Stomach (tissue), 9 donors: Measurements from ENCODE around the gene ZNF428. TPM values are rescaled to one million over a fixed set of nuclear protein-coding genes. Genes with fewer than 3 reads are reported as not detected.

Experiments used
- DNase-seq, 2 donors: peaks; one replicate each; pipeline versions ENCODE4 v3.0.0 to v3.0.0-alpha.2; 2013 to 2019
- H3K27ac ChIP-seq, 5 donors: fragments of 200-600 bp in 4 of 5; sonication (generic) in 4 of 5; one replicate each; pipeline ENCODE4 v1.5.1; 2013 to 2019; ENCODE audit warnings: mild to moderate bottlenecking in 1 of 5, moderate library complexity in 1 of 5
- H3K27me3 ChIP-seq, 3 donors: fragments of 200-600 bp; sonication (generic); one replicate each; pipeline ENCODE4 v1.5.1; 2017 to 2019; ENCODE audit warnings: mixed run types in 1 of 3
- H3K36me3 ChIP-seq, 4 donors: fragments of 200-600 bp; sonication (generic); 1 replicate in 3 of 4; 2 replicates in 1 of 4; pipeline ENCODE4 v1.5.1; 2016 to 2019
- H3K4me1 ChIP-seq, 4 donors: fragments of 200-600 bp; sonication (generic); one replicate each; pipeline ENCODE4 v1.5.1; 2016 to 2019
- H3K4me3 ChIP-seq, 4 donors: fragments of 200-600 bp; sonication (generic) in 3 of 4; one replicate each; pipeline ENCODE4 v1.5.1; 2016 to 2019; ENCODE audit warnings: mild to moderate bottlenecking in 1 of 4
- H3K9me3 ChIP-seq, 4 donors: fragments of 200-600 bp; sonication (generic); one replicate each; pipeline ENCODE4 v1.5.1; 2016 to 2019
- EP300 ChIP-seq: sonication (generic); formaldehyde crosslinking; IDR thresholded peaks from one replicate; pipeline ENCODE4 v1.6.1; 2017; ENCODE audit warnings: antibody characterized with exemption
- POLR2A ChIP-seq, 4 donors: fragments of 450-650 bp; IDR thresholded peaks; one replicate each; pipeline ENCODE4 v1.6.1; 2016; ENCODE audit warnings: antibody characterized with exemption in 4 of 4, control low read depth in 2 of 4, mild to moderate bottlenecking in 1 of 4, moderate library complexity in 1 of 4
- POLR2AphosphoS5 ChIP-seq, 3 donors: sonication (generic); formaldehyde crosslinking; IDR thresholded peaks; one replicate each; pipeline ENCODE4 v1.6.1; 2016; ENCODE audit warnings: antibody characterized with exemption in 3 of 3
- WGBS, 5 donors: extraction: QIAGEN DNeasy Blood & Tissue Kit in 3 of 5; methylation state at CpG; one replicate each; pipeline versions ENCODE4 v1.1.5 to v1.1.7; 2013 to 2018; 5-methylcytosine and 5-hydroxymethylcytosine counted together
- intact Hi-C: fragments of 100-400 bp; cut with DNase I; formaldehyde crosslinking; loops from one replicate; pipeline ENCODE4 v1.15.1; 2023; ENCODE audit warnings: low total_unique reads
- polyA plus RNA-seq, 3 donors: library from polyadenylated mRNA; stranded (reverse); fragments of 200-250 nt; gene quantifications; one replicate each; pipeline ENCODE4 v1.2.3, GENCODE V29; 2013
- total RNA-seq, 5 donors: library from RNA; depleted of rRNA; stranded (reverse); fragments of >200 nt; gene quantifications; one replicate each; pipeline versions ENCODE4 v1.1.0 to v1.2.3, GENCODE V29; 2014 to 2016
- TF ChIP-seq, protein P1 (sequence below), 7 experiments: fragments of 450-650 bp in 4 of 7; fragments of 200-600 bp in 3 of 7; sonication (generic) in 3 of 7; IDR thresholded peaks; one replicate each; pipeline ENCODE4 v1.5.1; 2016 to 2019; ENCODE audit warnings: antibody characterized with exemption in 7 of 7, control low read depth in 2 of 7, mild to moderate bottlenecking in 1 of 7
- donor health status: healthy with polysubstance abuse.
- donor health status: Bipolar disorder and iron deficiency.
- donor health status: healthy.

Gene ZNF428
- total and polyA plus RNA-seq, 8 donors: 7.8 to 72.7 (median 25.5) TPM

DNA sequence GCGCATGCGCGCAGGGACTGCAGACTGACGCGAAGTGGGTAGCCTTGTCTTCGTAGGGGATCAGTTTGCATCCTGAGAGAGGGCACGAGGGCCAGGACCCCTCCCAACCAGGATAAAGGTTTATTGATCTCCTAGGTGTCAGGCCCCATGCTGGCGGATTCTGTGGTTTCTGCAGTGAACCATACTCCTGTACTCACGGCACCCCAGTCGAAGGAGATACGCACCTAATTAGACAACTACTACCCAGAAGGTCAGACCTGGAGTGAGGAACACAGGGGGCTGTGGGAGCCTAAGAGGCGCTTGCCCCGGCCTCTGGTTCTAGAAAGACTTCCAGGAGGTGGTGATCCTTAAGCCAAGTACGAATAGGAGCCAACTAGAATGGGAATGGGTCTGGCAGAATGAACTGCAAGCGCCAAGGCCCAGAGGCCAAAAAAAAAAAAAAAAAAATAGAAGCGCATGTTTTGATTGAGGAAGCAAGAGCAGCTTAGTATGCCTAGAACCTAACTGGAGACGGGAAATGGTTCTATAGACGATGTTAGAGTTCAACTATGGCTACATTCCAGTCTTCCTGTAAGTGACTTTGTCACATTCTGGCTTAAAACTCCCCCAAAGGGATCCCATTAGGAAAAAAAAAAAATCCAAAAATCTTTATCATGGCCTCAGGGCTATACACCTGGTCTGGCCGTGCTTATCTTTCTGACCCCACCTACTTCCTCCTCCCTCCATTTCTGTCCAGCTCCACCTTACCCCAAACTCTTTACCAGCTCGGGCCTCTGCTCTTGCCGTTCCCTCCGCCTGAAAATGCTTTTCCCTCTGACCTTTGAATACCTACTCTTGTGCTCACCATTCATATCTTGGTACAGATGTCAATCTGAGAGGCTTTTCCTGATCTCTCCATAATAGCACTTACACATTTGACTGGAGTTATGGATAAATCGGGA, 902 bp upstream of the ZNF428 start:
- Histone ChIP-seq H3K27ac (peak overlapping the region; percentile 86 to 96 (median 95)), H3K4me3 (peak overlapping the region; percentile 71 to 80 (median 76)), H3K36me3 (no peaks in the 10 kb centered on the region), H3K27me3 (no peaks in the 10 kb centered on the region), H3K4me1 (peaks cover 0 to 39% (median 27%) of the 10 kb centered on the region in 4 donors), H3K9me3 (no peaks in the 10 kb centered on the region)
- no peak for TF ChIP-seq POLR2A (IDR thresholded peaks at IDR 0.05)
- 33 to 51% (median 36%) methylated on average over 15 to 23 of the region's 23 CpGs for WGBS, 5 donors
- DNase-seq: no peak
- intact Hi-C loops: no loop called here

DNA sequence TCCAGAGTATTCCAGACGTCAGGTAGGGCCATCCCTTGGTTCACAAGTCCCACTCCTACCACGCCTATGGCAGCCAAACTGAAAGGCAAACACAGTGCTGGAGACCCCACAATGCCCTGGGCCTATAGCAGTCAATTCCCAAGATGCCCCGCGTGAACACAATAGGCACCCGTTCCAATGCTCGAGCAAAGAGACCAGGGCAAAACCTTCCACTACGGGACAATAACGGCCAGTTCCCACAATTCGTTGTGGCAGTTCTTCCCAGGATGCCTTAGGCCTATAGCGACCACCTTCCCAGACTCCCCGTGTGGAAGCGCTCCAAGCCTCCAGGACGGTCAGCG, 538 bp downstream of the ZNF428 start:
- H3K36me3 ChIP-seq: peaks cover 2 to 7% (median 4%) of the 10 kb centered on the region in 4 donors
- H3K27ac ChIP-seq: peak overlapping the region; percentile 86 to 96 (median 95)
- WGBS, 5 donors: 0 to 1% (median 0%) methylated on average over 12 to 14 of the region's 14 CpGs
- H3K4me3 ChIP-seq: peak overlapping the region; percentile 71 to 80 (median 76)
- TF ChIP-seq POLR2A (IDR thresholded peaks at IDR 0.05): no peak
- TF ChIP-seq EP300: no peak
- no peak for TF ChIP-seq POLR2AphosphoS5 (IDR thresholded peaks at IDR 0.05)
- TF ChIP-seq, protein P1, sequence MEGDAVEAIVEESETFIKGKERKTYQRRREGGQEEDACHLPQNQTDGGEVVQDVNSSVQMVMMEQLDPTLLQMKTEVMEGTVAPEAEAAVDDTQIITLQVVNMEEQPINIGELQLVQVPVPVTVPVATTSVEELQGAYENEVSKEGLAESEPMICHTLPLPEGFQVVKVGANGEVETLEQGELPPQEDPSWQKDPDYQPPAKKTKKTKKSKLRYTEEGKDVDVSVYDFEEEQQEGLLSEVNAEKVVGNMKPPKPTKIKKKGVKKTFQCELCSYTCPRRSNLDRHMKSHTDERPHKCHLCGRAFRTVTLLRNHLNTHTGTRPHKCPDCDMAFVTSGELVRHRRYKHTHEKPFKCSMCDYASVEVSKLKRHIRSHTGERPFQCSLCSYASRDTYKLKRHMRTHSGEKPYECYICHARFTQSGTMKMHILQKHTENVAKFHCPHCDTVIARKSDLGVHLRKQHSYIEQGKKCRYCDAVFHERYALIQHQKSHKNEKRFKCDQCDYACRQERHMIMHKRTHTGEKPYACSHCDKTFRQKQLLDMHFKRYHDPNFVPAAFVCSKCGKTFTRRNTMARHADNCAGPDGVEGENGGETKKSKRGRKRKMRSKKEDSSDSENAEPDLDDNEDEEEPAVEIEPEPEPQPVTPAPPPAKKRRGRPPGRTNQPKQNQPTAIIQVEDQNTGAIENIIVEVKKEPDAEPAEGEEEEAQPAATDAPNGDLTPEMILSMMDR (IDR thresholded peaks at IDR 0.05): no peak
- no peaks in the 10 kb centered on the region for H3K9me3 ChIP-seq
- H3K27me3 ChIP-seq: no peaks in the 10 kb centered on the region
- DNase-seq: peak in 1 of 2 donors; percentile 80
- H3K4me1 ChIP-seq: peaks cover 0 to 38% (median 23%) of the 10 kb centered on the region in 4 donors
- intact Hi-C loops: no loop called here

DNA sequence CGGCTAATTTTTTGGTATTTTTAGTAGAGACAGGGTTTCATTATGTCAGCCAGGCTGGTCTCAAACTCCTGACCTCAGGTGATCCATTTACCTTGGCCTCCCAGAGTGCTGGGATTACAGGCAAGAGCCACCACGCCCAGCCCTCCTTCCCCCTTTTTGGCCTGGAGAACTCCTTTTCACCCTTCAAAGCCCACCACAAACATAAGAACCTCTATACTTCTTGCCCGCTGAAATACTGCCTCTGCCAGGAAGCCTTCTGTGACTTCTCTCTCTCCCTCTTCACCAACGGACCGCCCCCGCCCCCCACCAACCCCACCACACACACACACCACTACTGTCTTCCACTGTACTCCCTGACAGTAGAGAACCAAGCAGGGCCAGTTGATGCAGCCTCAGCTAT, 2.5 kb downstream of the ZNF428 start:
- intact Hi-C loops: no loop called here
- 90 to 94% (median 90%) methylated on average over 6 of the region's 6 CpGs for WGBS, 5 donors

DNA sequence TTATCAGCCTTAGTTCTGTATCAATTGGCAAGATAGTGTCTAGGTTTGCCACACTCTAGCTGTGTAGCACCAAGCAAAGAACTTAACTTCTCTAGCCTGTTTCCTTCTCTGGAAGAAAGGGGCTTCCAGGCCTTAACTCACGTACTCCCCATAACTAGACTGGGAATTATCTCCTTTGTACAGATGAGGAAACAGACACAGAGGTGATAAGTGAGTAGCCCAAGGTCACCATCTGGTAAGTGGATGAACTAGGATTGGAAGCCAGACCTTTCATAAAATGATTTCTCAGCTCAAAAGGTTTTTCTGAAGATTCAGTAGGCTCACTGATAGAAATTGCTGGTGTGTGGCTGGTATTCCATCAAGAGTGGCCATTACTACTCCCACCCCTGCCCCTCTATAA, 3.1 kb downstream of the ZNF428 start:
- Histone ChIP-seq H3K27ac (no peak overlapping the region), H3K27me3 (no peaks in the 10 kb centered on the region), H3K9me3 (no peaks in the 10 kb centered on the region), H3K36me3 (peaks cover 20 to 32% (median 29%) of the 10 kb centered on the region in 4 donors), H3K4me1 (peaks cover 0 to 38% (median 23%) of the 10 kb centered on the region in 4 donors), H3K4me3 (no peak overlapping the region)
- no peak for TF ChIP-seq POLR2AphosphoS5 (IDR thresholded peaks at IDR 0.05)
- TF ChIP-seq, protein P1 (IDR thresholded peaks at IDR 0.05): no peak
- no peak for TF ChIP-seq EP300
- no peak for TF ChIP-seq POLR2A (IDR thresholded peaks at IDR 0.05)
- intact Hi-C loops: no loop called here
- 58 to 90% (median 65%) methylated on average over 1 of the region's 1 CpG for WGBS, 5 donors
- no peak for DNase-seq

More for the DNA sequence above, 2.5 kb downstream of the ZNF428 start:
- Histone ChIP-seq H3K9me3 (no peaks in the 10 kb centered on the region), H3K36me3 (peaks cover 16 to 26% (median 24%) of the 10 kb centered on the region in 4 donors), H3K4me3 (no peak overlapping the region), H3K27ac (no peak overlapping the region), H3K27me3 (no peaks in the 10 kb centered on the region), H3K4me1 (peaks cover 0 to 38% (median 23%) of the 10 kb centered on the region in 4 donors)
- no peak for DNase-seq
- TF ChIP-seq EP300 (no peak), POLR2A (IDR thresholded peaks at IDR 0.05) (no peak), POLR2AphosphoS5 (IDR thresholded peaks at IDR 0.05) (no peak)
- TF ChIP-seq, protein P1 (IDR thresholded peaks at IDR 0.05): no peak
